DOHH2 (cell line): ENCODE measurements around the gene LTB4R.
A peak's percentile ranks its signal among the peaks of the same experiment; 100 is the strongest.

Source experiments
- EZH2phosphoT487 ChIP-seq: fragments of 200-600 bp; sonication (generic); IDR thresholded peaks from 2 replicates; pipeline ENCODE4 v1.6.1; 2017; ENCODE audit warnings: borderline replicate concordance, mild to moderate bottlenecking, antibody characterized with exemption, low read length, moderate library complexity, mixed read lengths
- TF ChIP-seq, protein P1 (sequence below): fragments of 200-600 bp; sonication (generic); IDR thresholded peaks from one replicate; pipeline ENCODE4 v1.5.1; 2014; ENCODE audit warnings: antibody characterized with exemption, mild to moderate bottlenecking, low read depth, low read length; ENCODE audit not compliant: poor library complexity, severe bottlenecking

- TF ChIP-seq, protein P1, sequence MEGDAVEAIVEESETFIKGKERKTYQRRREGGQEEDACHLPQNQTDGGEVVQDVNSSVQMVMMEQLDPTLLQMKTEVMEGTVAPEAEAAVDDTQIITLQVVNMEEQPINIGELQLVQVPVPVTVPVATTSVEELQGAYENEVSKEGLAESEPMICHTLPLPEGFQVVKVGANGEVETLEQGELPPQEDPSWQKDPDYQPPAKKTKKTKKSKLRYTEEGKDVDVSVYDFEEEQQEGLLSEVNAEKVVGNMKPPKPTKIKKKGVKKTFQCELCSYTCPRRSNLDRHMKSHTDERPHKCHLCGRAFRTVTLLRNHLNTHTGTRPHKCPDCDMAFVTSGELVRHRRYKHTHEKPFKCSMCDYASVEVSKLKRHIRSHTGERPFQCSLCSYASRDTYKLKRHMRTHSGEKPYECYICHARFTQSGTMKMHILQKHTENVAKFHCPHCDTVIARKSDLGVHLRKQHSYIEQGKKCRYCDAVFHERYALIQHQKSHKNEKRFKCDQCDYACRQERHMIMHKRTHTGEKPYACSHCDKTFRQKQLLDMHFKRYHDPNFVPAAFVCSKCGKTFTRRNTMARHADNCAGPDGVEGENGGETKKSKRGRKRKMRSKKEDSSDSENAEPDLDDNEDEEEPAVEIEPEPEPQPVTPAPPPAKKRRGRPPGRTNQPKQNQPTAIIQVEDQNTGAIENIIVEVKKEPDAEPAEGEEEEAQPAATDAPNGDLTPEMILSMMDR = peak; percentile 95
- TF ChIP-seq EZH2phosphoT487 = no peak
Measured at GRCh38 chr14:24307575-24308341, 3.5 kb upstream of the LTB4R start, which contains the start of gene CIDEB.
